HG03097 (cell line): Measurements from ENCODE around the gene BCLAF1.
"Not testable (repeated sequence)": the region's sequence is repeated elsewhere in the genome, so short reads cannot be mapped to it uniquely, and the experiment has no call there.

Source experiments
- ATAC-seq: cut with Tn5 transposase; IDR thresholded peaks from one replicate; pipeline ENCODE4 v1.9.1; 2021; ENCODE audit not compliant: unreplicated experiment, low FRiP score

BCLAF1 gene

GRCh38 chr6:136250686-136251008, 39.0 kb downstream of the BCLAF1 start:
- peak; percentile 16 for ATAC-seq

DNA sequence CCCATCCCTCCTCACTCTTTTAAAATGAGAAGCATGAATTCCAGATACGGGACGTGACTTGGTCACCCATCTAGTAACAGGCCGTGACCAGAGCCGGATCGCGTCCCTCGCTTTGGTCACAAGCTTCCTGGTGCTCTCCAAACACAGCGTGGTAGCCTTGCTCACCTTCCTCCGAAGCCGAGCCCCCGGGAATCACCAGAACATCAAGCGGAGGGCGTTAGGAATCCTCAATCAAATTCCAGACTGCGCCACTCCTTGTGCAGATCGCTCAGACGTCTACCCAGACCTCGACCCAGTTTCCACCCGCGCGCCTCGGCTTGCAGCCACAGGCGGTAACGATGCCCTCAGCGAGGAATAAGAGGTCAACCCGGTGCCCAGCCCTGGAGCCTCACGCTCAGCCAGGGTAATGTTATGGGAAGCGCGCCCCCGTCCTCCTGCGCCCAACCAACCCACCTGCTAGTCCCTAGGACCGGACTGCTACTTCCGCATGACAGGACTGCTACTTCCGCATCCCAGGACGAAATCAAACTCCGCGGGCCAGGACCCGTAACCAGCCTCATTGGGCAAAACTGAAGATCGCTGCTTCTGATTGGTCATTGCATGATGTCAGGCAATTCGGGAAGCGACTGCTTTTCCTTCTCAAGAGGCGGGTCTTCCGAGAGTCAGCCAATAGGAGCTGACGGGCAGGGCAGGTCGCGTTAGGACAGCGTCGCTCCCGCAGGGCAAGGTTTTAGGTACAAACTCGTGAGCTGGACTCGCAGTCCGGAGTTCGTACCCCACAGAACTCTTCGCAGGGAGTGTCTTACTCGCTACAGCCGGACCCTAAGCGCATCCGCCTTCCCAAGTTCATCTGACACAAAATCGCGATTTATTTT, 39.6 kb downstream of the BCLAF1 start, which contains the start of gene MTFR2:
MTFR2 (minus strand) TSS at position 501 of the 875 bp plus-strand sequence. CDS start 1,212 bp downstream, outside the sequence.
- peak; percentile 97 for ATAC-seq

GRCh38 chr6:136249336-136249735, 40.3 kb downstream of the BCLAF1 start:
- no peak for ATAC-seq

DNA sequence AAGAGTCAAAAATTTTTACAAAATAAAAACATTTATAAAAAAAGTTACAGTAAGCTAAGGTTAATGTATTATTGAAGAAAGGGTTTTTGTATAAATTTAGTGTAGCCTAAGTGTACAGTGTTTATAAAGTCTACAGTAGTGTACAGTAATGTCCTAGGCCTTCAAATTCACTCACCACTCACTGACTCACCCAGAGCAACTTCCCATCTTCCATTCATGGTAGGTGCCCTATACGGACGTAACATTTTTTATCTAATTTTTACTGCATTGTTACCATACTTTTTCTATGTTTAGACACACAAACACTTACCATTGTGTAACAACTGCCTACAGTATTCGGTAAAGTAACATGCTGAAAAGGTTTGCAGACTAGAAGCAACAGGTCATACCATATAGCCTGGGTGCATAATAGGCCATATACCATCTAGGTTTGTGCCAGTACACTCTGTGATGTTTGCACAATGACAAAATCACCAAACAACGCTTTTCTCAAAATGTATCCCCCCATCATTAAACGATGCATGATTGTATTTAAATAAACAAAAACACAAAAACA, 45.5 kb downstream of the BCLAF1 start:
- ATAC-seq, result no peak

DNA sequence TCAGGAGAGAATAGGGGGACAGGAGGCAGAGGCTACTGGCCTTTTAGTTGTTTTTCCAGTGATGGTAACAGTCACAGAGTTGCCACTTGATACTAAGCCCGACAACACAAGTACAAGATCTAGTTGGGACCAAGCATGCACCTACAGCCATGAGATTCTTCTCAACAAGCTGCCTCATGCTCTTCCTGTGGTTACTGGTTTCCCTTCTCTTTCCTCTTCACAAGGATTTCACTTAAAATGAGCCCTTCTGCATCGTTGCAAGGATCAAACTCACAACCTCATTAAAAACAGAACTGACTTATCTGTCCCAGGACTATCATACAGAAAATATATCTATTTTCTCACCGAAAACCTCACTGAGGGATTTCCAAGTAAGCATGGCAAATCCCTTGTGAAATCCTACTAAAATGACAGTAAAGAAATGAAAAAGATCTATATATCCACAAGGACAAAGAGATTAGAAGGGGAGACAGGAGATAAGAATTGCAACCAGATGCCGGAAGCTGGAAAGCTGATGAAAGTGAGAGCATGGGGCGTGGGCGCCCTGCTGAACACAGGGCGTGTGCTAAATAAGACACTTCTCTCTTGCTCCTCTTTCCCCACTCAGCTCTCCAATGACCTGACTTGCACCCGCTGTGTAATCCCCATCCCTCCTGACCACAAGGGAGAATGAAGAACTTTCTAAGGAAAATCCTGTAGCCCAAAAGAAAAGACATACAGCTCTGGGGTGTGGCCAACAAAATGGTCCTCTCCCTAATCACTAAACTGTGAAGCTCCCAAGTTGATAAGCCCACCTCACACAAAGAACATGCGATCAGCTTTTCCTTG, 53.0 kb downstream of the BCLAF1 start:
- ATAC-seq, result no peak

GRCh38 chr6:136235233-136235564, 54.4 kb downstream of the BCLAF1 start:
- no peak for ATAC-seq

DNA sequence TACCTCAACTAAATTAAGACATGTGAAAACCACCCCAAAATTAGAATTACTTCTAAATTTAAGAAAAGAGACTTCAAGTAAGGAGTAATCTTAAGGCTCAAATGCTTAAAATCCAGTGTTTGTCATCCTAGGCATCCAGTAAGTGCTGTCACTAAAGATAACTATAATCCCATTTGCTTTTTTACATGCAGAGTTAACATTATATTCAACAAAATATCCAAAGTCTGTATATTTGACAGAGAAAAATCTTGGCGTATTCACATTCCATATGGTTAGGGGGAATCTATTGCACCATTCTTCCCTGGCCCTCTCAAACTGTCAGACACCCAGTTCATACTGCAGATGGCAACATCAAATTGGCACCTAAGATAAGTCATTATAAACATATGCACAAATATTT, 56.9 kb downstream of the BCLAF1 start:
- no peak for ATAC-seq

GRCh38 chr6:136230219-136230853, 59.3 kb downstream of the BCLAF1 start:
- no peak for ATAC-seq

DNA sequence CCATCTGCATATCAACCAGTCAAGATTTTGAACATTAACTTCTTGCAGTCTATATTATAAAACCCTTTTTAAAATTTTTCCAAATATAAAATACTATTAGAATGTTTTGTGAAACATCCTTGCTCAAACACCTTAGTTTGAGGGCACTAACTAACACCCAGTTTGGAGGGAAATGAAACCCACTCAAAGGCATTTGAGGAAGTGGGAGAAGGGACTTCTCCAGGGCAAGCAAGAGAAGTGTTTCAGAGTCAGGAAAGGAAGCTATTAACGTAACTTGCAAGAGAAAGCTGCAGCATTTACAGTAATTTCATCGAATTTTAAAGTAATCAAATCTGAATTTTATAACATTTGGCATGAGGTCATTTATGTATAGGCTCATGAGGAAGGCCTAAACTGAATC, 60.8 kb downstream of the BCLAF1 start:
- no peak for ATAC-seq

DNA sequence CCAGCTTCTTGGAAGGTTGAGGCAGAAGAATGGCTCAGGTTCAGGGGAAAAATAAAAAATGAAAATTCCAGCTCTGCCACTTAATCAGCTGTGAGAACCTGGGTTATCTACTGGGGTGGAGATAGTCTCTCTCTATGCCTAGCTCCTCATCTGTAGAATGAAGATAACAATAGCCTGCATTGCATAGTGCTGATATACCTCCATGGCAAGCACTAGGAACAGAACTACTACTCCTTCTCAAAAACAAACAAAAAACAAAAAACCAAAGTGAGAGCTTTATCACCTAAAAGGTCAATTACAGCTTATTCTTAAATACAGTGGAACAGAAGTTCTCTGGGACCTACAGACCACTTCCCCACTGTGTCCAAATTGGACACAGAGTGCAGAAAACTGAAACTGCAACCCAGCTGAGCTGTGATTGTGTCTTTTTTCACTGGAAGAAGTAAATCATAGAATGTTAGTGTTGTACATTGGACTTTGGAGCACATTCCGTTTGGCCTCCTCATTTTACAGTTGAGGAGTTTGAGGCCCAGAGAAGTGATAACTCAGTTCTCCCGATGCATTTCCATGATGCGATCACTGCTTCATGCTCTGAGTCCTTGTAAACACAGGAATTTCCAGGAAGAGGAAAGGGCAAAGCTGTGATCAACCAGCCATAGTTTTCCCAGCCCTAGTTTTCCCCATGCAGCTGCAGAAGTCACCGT, 62.8 kb downstream of the BCLAF1 start:
- ATAC-seq, result no peak

- no peak for ATAC-seq
Measured at GRCh38 chr6:136226027-136226673, 63.5 kb downstream of the BCLAF1 start.

DNA sequence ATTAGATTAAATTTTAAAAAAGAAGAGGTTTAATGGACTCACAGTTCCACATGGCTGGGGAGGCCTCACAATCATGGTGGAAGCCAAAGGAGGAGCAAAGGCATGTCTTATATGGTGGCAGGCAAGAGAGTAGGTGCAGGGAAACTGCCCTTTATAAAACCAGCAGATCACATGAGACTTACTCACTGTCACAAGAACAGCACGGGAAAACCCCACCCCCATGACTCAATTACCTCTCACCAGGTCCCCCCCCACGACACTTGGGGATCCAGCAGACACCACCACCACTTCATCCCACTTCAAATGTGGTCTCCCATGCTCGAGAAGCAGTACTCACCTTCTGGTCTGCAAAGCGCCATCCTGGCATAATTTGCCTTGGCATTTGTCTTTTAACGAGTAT, 64.2 kb downstream of the BCLAF1 start:
- ATAC-seq, result no peak

DNA sequence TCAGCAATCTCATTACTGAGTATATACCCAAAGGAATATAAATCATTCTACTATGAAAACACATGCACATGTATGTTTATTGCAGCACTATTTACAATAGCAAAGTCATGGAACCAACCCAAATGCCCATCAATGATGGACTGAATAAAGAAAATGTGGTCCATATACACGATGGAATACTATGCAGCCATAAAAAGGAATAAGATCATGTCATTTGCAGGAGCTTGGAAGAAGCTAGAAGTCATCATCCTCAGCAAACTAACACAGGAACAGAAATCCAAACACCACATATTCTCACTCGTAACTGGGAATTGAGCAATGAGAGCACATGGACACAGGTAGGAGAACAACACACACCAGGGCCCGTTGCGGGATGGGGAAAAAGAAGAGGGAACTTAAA, 64.7 kb downstream of the BCLAF1 start:
- ATAC-seq, result not testable (repeated sequence)

GRCh38 chr6:136216503-136217401, 72.9 kb downstream of the BCLAF1 start:
- ATAC-seq, result no peak

DNA sequence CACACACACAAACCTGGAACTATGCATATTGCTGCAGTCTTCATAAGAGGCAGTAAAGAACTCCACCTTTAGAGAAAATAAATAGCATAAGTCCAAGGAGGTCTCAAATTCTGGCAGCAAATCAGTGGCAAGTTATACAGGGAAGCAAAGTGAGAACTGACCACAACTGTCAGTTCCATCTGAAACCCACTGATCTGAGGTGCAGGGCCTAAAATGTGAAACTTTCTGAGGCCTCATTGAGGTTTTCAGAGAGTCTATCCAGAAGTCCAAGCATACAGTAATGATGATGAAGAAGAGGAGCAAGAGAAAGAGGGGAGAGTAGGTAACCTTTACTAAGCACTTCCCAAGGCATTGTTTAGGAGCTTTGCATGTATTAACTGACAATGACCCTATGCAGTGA, 75.8 kb downstream of the BCLAF1 start:
- ATAC-seq, result no peak

DNA sequence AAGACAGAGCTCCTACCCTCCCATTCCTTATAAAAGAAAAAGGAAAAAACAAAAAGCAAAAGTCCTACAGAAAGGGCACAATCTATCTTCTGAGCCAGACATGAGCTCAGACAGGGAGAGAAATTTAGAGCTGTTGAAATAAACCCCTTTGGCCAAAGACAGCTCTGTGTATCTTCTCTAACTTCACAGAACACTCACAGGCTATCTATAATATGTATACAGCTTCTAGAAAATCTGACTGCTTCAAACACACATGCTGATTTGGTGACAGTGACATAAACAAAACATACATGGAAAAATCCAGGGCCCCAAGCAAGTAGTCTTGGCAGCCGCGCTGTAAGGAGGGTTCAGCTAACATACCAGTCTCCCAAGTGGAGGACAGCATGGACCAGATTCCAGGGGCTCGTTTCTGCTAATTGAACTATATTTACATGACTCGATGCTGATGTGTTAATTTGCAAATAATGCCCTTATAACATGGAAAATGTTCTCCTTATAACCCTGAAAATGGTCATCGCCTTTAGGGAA, 76.6 kb downstream of the BCLAF1 start:
- no peak for ATAC-seq

GRCh38 chr6:136212608-136213007, 77.0 kb downstream of the BCLAF1 start:
- ATAC-seq, result no peak

DNA sequence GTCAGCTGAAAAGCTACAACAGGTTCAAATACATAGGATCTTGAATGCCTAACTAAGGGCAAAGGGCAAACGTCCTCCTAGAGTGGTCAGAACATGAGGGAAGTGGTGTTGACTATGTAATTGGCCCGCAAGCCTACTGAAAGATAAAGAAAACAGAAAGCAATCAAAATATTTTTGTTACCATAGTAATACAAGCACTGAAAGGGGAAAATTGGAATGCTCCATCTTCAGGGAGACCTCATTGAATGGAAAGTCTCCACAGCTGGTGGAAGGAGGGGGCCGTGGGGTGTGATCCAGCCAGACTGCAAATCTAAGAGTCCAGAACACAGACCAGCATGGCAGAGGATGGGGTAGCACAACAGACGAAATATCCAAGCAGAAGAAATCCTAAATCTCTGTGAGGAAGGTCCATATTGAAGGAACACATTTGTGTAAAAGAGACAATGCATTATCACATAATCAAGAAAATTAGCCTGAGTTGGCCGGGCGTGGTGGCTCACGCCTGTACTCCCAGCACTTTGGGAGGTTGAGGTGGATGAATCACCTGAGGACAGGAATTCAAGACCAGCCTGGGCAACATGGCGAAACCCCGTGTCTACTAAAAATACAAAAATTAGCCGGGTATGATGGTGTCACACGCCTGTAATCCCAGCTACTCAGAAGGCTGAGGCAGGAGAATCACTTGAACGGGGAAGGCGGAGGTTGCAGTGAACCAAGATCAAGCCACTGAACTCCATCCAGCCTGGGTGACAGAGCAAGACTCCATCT, 79.1 kb downstream of the BCLAF1 start:
- ATAC-seq, result no peak
